GM21717 (cell line): Measurements from ENCODE around the gene ADAMTSL4.

Experiments
- ATAC-seq: cut with Tn5 transposase; IDR thresholded peaks from one replicate; pipeline ENCODE4 v1.9.1; 2021; ENCODE audit warnings: mild to moderate bottlenecking, moderate library complexity; ENCODE audit not compliant: unreplicated experiment

Gene ADAMTSL4

DNA sequence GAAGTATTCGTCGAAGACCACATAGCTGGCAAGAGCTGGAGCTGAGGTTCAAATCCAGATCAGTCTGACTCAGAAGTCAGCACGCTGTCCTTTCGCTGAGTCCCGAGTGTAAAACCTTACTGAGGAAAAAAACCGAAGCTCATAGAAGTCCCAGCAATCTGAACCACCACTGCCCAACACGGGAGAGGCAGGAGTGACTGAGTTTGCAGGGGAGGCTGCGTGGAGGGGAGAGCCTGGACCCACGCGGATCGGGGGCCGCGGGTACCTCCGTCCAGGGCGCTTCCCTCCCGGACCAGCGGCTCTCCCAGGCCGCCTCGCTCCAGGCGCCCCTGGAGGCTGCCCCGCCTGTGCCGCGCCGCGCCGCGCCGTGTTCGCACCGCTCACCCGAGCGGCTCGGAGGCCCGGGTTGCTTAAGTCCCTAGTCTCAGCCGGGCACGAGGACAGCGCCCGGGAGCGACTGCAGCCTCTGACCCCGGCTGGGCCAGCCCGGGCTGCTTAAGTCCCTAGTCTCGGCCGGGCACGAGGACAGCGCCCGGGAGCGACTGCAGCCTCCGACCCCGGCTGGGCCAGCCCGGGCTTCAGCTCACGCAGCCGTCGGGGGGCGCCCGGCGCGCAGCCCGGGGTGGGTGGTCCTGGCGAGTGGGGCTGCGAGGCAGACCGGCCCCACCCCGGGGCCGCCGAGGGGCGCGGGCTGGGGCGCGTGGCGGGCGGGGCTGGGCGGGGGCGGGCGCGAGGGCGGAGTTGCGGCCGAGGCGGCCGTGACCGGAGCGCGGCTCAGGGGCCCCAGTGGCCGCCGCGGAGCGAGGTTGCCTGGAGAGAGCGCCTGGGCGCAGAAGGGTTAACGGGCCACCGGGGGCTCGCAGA is at the start of gene ADAMTSL4:
TSS of gene ADAMTSL4 (plus strand) at position 777 of the 864 bp plus-strand sequence. CDS start 2,881 bp downstream, outside the sequence.
- ATAC-seq: no peak

DNA sequence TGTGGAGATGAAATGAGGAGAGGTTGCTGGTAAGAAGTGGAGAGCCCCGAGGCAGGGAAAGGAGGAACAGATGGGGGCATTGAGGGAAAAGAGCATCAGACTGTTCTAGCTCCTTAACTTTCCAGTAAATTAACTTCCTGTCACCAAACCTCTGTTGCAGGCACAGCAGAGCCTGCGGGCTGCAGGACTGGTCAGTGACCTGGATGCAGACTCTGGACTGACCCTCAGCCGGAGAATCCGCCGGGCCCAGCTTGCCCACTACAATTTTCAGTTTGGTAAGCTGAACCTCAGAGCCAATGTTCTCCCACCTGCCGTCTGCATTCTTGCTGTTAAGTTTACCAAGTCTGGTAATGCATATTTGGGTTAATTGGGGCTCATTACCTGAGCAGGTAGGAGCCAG is 43.8 kb upstream of the ADAMTSL4 start:
- no peak for ATAC-seq

DNA sequence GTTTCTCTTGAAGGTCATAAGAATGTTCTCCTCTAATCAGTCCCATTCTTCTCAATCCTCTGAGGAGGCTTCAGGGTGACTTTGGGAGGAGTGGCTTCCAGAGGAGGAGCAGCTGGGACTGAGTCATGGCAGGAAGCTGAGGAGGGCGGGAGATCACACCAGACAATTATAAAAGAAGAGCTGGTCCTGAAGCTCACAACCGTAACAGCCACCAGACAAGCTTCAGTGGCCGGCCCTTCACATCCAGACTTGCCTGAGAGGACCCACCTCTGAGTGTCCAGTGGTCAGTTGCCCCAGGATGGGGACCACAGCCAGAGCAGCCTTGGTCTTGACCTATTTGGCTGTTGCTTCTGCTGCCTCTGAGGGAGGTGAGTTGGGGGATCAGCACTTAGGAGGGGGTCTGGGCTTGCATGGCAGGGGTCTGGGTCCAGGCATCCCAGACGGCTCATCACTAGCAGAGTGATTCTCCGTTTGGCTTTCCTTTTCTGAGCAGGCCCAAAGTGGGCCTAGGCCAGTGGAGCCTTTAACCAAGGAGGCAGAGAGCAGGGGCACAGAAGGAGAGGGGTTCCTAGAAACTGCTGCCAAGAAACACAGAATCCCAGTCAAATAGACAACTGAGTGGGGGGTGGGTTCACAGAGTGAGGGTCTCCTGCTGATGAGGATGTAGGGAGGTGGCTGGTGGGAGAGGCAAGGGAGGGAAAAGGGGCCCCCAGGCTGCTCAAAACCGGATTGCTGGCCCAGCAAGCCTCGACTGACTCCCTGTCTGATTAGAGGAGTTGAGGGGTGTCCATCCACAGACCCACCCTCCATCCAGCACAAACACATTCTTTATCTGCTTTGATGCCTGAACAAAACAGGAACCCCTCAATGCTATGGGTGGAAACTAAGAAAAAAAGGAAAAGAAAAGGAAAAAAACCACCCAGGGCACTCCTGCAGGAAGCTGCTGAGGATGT is 41.0 kb upstream of the ADAMTSL4 start, which contains the start of gene ECM1:
TSS of gene ECM1 (plus strand) at position 198 of the 953 bp plus-strand sequence. CDS start at position 299, 101 bp downstream.
- ATAC-seq: no peak

DNA sequence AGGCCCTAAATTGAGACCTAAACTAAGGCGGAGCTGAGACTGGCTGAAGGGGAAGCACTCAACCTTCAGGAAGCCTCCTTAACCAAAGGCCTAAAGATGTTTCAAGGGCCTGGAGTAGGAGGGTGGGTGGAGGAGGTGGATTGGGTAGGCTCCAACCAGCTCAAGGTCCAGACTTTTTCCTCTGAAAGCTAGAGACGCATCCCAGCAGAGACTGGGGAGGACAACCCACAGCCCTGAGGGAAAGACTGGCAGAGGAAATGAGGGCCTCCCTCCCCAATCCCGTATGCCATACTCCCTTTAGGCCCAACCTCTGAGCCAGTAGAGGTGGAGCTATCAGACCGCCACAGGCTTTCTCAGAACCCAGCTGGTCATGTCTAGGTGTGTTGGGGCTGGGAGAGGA is 40.2 kb upstream of the ADAMTSL4 start:
- ATAC-seq: no peak

DNA sequence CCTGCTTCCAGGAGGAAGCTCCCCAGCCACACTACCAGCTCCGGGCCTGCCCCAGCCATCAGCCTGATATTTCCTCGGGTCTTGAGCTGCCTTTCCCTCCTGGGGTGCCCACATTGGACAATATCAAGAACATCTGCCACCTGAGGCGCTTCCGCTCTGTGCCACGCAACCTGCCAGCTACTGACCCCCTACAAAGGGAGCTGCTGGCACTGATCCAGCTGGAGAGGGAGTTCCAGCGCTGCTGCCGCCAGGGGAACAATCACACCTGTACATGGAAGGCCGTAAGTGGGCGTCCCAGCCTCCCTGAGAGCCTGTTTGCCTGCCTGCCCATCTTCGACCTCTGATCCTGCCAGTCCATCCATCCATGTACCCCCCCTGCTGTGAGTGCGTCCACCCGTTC is 37.7 kb upstream of the ADAMTSL4 start:
- no peak for ATAC-seq

DNA sequence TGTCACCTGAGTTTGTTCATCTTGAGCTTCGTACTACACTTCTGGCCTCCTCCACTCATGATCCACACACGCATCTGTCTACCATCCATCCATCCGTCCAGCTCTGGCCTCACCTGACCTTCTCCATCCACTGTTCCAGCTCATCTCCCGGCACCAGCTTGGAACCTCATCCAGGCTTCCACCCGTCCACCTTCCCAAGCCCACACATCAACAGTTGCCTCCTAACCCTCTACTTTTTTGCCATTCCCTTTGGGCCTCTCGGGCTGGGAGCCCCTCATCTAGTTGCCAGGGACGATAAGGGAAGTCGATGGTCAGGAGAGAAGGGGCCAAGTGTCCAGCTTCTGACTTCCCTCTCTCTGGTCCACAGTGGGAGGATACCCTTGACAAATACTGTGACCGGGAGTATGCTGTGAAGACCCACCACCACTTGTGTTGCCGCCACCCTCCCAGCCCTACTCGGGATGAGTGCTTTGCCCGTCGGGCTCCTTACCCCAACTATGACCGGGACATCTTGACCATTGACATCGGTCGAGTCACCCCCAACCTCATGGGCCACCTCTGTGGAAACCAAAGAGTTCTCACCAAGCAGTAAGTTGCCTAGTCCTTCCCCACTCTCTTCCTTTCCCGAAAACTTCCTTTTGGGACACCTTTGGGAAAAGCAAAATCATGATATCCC is 37.1 kb upstream of the ADAMTSL4 start:
- no peak for ATAC-seq

DNA sequence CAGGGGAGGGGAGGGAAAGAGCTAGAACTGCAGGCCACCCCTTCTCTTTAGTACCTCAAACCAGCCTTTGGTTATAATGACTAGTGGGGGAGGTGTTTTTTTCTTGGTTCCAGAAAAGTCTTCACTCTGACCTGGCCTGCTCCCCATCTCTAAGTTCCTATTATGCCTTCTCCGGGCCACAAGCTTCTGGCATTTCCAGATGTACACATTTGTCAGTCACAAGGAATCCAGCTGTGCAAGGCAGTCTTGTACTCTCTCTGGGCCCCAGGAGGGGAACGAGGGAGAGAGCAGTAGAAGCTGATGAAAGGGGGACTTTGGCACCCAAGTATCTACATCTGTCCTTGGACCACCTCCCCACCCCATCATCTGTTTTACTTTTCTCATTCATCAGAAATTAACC is 36.4 kb upstream of the ADAMTSL4 start:
- ATAC-seq: no peak

DNA sequence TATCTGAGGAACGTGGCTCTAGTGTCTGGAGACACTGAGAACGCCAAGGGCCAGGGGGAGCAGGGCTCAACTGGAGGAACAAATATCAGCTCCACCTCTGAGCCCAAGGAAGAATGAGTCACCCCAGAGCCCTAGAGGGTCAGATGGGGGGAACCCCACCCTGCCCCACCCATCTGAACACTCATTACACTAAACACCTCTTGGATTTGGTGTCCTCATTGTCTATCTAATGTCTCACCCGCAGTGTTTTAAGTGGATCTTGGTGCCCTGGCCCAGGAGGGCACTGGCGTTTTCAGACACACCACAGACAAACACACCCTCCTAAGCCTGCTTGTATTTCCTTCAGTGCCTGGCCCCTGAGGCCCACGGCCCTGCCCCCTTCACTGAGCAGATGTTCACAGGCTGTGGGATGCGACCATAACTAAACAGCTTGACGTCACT is 35.8 kb upstream of the ADAMTSL4 start:
- ATAC-seq: no peak

DNA sequence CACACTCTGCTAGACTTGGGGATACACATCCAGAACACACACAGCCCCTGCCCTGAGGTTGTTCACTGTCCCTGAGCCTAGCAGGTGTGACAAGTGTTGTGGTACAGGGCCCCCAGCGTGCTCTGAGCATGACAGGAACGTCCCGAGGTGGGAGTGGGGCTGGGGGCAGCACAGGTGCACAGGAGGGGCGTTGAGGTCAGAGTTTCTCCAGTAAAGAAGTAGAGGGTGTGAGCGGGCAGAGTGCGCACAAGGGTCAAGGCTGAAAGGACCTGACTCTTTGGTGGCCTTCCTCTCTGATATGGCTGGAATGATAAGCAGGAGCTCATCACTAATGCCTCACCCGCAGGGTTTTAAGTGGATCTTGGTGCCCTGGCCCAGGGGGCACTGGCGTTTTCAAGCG is 34.9 kb upstream of the ADAMTSL4 start:
- no peak for ATAC-seq

DNA sequence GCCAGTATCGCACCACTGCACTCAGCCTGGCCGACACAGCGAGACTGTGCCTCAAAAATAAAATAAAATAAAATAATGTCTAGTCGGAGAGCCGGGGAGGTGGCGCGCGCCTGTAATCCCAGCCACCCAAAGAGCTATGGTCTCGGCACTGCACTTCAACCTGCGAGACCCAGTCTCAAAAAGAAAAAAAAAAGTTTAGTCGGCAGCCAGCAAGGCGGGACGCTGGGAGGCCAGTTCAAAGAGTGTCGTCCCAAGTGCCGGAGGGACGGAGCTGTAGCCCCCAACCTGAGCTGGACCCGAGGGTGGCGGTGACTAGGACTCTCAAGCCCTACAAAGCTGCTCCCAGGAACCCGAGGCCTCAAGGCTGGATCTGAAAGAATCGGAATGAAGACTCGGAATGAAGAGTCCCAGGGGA is 34.3 kb upstream of the ADAMTSL4 start:
- ATAC-seq: no peak

DNA sequence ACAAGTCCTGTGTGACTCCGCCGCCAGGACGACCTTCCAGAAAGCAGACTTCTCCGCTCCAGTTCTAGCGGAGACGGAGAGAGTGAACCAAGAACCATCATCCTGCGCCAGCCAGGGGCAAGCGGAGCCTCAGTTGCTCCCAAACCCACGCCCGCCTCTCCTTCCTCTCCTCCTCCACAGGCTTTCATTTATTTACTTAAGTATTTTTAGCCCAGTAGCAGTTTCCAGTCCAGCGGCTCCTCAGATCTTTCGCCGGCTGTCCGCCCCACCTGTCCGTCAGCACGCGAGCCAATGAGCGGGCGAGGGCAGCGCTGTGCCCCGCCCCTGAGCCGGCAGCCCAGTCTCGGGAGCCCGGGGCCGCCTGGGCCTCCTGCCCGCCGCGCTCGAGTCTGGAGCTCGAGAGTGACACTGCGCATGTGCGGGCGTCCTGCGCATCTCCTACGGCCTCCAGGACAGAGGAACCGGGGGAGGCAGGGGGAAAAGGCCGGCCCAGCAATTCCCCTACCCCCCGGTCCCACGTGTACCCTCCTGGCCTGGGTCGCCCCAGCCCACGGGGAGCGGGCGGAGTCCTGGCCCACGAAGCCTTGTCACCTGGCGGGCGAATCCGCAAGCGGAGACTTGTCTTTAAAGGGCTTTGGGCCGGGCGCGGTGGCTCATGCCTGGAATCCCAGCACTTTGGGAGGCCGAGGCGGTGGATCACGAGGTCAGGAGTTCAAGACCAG is 33.7 kb upstream of the ADAMTSL4 start, which contains the start of gene FALEC:
TSS of gene FALEC (plus strand) at position 425 of the 722 bp plus-strand sequence.
- peak; percentile 94 for ATAC-seq

DNA sequence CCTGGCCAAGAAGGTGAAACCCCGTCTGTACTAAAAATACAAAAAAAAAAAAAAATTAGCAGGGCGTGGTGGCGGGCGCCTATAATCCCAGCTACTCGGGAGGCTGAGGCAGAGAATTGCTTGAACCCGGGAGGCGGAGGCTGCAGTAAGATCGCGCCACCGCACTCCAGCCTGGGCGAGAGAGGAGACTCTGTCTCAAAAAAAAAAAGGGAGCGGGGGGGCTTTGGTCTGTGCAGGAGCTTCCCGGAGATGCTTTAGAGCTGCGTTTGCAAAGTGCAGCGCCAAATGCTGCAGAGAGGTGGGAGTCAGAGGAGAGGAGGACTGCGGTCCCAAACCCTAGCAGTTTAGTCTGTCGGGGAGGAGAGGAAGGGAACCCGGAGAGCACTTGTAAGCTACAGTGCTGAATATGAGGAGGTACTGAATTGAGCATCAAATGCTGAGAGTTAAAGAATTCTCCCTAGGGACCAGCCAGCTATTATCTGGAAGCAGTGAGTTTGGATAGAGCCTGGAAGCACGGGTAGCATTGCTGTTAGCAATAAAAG is 33.1 kb upstream of the ADAMTSL4 start:
- ATAC-seq: no peak

DNA sequence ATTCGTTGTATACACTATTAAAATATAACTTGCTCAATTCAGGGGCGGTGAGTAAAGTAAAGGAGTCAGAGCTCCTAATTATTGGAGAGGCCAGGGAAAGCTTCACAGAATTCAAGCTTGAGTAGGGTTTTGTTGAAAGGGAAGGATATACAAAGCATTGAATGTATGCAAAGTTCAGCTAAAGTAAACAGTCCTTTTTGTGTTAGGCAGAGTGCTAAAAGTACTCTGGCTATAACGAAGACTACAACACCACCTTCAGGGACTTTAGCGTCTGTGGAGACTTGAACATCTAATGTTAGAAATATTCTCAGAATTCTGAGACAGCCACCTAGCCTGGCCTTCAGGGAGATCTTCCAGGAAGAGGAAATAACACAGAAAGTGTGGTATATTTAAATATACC is 32.6 kb upstream of the ADAMTSL4 start:
- no peak for ATAC-seq

DNA sequence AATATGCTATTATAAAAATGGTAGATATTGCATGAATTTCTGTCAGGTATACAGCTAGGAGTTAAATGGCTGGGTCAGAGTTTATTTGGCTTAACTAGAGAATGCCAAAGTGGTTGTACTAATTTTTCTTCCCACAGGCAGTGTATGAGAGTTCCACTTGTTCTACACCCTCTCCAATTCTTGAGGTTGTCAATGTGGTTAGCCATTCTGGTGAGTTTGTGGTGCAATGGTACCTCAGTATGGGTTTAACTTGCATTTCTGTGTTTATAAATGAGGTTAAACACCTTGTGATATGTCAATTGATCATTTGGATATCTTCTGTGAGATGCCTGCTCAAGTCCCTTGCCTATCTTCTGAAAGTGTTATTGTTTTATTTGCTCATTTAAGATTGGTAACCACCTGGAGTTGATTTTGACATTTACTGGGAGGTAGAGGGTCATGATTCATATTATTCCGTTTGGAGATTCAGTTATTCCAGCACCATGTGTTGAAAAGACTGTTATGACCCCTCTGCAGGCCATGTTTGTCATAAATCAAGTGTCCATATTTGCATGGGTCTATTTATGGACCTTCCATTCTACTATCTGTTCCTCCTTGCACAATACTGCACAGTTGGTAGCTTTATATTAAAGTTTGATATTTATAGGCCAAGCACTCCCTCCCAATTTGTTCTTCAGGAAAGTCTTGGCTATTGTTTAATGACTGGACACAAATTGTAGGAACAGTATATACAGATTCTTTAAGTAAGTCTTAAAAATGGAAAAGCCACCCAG is 27.8 kb upstream of the ADAMTSL4 start:
- ATAC-seq: no peak

DNA sequence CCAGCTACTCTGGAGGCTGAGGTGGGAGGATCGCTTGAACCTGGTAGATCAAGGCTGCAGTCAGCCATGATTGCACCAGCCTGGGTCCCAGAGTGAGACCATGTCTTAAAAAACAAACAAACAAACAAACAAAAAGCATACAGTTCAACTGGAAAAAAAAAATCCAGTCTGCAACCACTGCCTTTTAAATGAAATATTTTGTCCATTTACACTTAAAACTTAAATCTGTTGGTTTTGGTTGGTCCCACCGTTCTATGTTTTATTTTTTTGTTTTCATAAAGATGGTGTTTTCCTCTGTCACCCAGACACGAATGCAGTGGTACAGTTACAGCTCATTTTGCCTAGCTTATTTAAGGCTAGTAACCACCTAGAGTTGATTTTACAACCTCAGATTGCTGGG is 23.9 kb upstream of the ADAMTSL4 start:
- ATAC-seq: no peak

DNA sequence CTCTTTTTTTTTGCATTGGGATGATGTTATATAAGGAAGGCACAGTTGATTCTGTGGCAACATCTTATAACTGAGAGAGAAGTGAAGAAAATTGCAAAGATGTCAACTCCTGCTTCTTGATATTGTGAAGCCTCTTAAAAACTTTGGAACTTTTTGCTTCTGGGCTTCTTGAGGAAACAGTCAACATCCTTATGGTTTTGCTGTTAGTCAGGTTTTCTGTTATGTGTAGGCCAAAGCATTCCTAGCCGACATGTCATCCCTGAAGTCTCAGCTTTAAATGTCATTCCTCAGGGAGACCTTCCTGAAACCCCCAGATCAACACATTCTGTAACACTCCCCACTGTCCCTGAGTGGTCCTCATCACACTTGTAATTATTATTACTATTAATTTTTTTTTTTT is 21.0 kb upstream of the ADAMTSL4 start:
- no peak for ATAC-seq

DNA sequence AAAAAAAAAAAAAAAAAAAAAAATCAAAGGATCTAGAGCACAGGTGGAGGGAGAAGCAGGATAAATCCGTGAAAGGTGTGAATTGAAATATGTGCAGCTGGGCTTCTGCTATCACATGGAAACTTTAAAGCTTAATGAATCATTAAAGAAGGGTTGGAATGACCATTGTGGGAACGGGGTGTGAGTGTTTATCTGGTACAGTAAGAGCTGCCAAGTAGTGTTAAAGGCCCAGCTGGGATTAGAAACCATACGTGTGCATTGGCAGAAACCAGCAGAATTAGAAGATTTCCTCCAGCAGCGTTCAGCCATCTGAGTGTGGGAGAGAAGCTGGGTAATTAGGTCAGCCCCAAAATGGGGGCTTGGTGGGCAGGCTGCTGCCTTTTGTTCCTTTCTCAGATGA is 20.2 kb upstream of the ADAMTSL4 start:
- ATAC-seq: no peak

DNA sequence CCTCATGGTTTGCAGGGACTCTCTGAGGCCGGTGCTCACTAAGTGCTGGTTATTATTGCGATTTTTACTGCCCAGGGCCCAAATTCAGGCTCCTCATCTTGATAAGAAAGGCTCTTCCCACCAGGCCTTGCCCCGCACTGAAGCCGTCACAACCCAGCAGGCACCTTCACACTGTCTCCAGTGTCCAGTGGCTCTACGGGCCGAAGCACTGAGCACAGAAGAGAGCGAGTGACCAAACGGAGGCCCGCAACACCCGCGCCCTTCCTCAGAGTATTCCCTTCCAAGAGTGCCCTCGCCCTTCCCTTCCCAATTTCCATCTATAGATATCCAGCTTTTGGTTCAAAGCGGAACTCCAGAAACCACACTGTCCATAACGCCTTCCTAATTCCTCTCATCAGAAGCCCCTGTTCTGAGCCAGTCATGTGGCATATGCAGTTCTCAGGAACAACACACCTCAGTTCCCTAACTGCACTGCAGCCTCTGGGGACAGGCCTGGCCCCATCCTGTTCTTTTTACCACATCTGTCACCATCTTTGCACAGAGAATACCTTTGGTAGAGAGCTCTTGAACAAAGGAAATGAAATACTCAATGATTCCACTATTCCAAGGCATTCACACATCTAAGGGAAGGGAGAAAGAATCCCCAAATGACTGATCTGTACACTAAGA is 18.6 kb upstream of the ADAMTSL4 start:
- ATAC-seq: no peak

DNA sequence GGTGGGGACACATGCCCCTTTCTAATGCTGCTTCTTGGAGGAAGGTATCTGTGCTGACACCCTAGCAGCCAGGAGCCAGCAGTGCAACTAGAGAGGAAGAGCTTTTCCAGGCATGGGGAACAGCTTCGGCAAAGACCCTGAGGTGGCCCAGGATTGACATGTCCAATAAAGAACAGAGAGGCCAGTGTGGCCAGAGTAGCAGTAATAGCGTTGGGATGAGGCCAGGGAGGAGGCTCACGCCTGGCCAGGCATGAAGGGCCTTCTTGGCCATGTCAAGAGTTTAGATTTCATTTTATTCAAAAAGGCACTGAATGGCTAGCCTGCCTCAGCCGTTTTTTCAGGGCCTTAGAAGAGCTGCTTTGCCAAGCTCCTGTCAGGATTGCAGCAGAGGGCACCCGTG is 16.3 kb upstream of the ADAMTSL4 start:
- ATAC-seq: no peak
